Osteoblast (primary cell): ENCODE results near the gene NASP. TPM values are rescaled to one million over a fixed set of nuclear protein-coding genes. Genes with fewer than 3 reads are reported as not detected.

Source experiments
- DNase-seq: peaks from one replicate; pipeline ENCODE4 v3.0.0; 2011; ENCODE audit warnings: low spot score, mixed read lengths; ENCODE audit not compliant: insufficient read length; ENCODE audit errors: missing footprints
- H2AFZ ChIP-seq: 2 replicates; pipeline ENCODE4 v1.6.0; 2011; ENCODE audit warnings: mild to moderate bottlenecking, low read length
- H3K27ac ChIP-seq: 2 replicates; pipeline ENCODE4 v1.5.1; 2011; ENCODE audit warnings: mild to moderate bottlenecking, low read depth, low read length, moderate library complexity
- H3K27me3 ChIP-seq: 2 replicates; pipeline ENCODE4 v1.6.0; 2012; ENCODE audit warnings: mild to moderate bottlenecking, control low read depth, inconsistent platforms, low read length, moderate library complexity; ENCODE audit not compliant: insufficient read depth
- H3K36me3 ChIP-seq: 2 replicates; pipeline ENCODE4 v1.5.1; 2011; ENCODE audit warnings: mild to moderate bottlenecking, low read length, control low read depth, moderate library complexity; ENCODE audit not compliant: insufficient read depth
- H3K4me1 ChIP-seq: 2 replicates; pipeline ENCODE4 v1.5.1; 2011; ENCODE audit warnings: mild to moderate bottlenecking, low read length, control low read depth, moderate library complexity; ENCODE audit not compliant: insufficient read depth
- H3K4me2 ChIP-seq: 2 replicates; pipeline ENCODE4 v1.6.0; 2011; ENCODE audit warnings: mild to moderate bottlenecking, low read length; ENCODE audit not compliant: insufficient read depth
- H3K4me3 ChIP-seq: fragments of 200-600 bp; sonication (generic); 3 replicates; pipeline ENCODE4 v1.5.1; 2012; ENCODE audit warnings: mild to moderate bottlenecking, low read length, inconsistent platforms; ENCODE audit not compliant: insufficient read depth
- H3K79me2 ChIP-seq: 2 replicates; pipeline ENCODE4 v1.6.0; 2012; ENCODE audit warnings: mild to moderate bottlenecking, low read length, control low read depth, inconsistent platforms; ENCODE audit not compliant: insufficient read depth
- H3K9me3 ChIP-seq: 2 replicates; pipeline ENCODE4 v1.5.1; 2011; ENCODE audit warnings: low read depth, low read length, control low read depth
- H4K20me1 ChIP-seq: 2 replicates; pipeline ENCODE4 v1.6.0; 2012; ENCODE audit warnings: mild to moderate bottlenecking, low read length, control low read depth; ENCODE audit not compliant: insufficient read depth
- CTCF ChIP-seq: IDR thresholded peaks from 2 replicates; pipeline ENCODE4 v1.5.1; 2011; ENCODE audit warnings: mild to moderate bottlenecking, low read depth, low read length, moderate library complexity; ENCODE audit errors: extremely low read depth
- total RNA-seq: library from RNA; depleted of rRNA; stranded (reverse); fragments of >200 nt; gene quantifications from 2 replicates; pipeline ENCODE4 v1.2.3, GENCODE V29; 2012

The NASP gene
- total RNA-seq, 1 donor: 27.5 TPM

GRCh38 chr1:45569962-45570581, 13.8 kb upstream of the NASP start:
- no peaks in the 10 kb centered on the region for H3K9me3 ChIP-seq
- H3K79me2 ChIP-seq: no peaks in the 10 kb centered on the region
- peak; percentile 99 for TF ChIP-seq CTCF
- H3K4me3 ChIP-seq: no peak overlapping the region
- DNase-seq: peak; percentile 78
- H3K4me1 ChIP-seq: no peaks in the 10 kb centered on the region
- H3K4me2 ChIP-seq: no peak overlapping the region
- H3K36me3 ChIP-seq: peaks cover 39% of the 10 kb centered on the region
- no peak overlapping the region for H3K27ac ChIP-seq
- no peaks in the 10 kb centered on the region for H4K20me1 ChIP-seq
- H3K27me3 ChIP-seq: no peaks in the 10 kb centered on the region
- no peak overlapping the region for H2AFZ ChIP-seq

- no peak for DNase-seq
- Histone ChIP-seq H3K27me3 (no peaks in the 10 kb centered on the region), H3K4me3 (no peak overlapping the region), H3K9me3 (no peaks in the 10 kb centered on the region), H3K4me1 (no peaks in the 10 kb centered on the region), H3K27ac (no peak overlapping the region), H3K79me2 (no peaks in the 10 kb centered on the region), H4K20me1 (no peaks in the 10 kb centered on the region), H3K36me3 (peaks cover 39% of the 10 kb centered on the region), H2AFZ (no peak overlapping the region), H3K4me2 (no peak overlapping the region)
- TF ChIP-seq CTCF: no peak
Observed at GRCh38 chr1:45570631-45571030, 13.2 kb upstream of the NASP start.

- H3K4me3 ChIP-seq: no peak overlapping the region
- no peak overlapping the region for H2AFZ ChIP-seq
- H3K4me1 ChIP-seq: no peaks in the 10 kb centered on the region
- H3K4me2 ChIP-seq: no peak overlapping the region
- no peaks in the 10 kb centered on the region for H4K20me1 ChIP-seq
- H3K9me3 ChIP-seq: no peaks in the 10 kb centered on the region
- H3K79me2 ChIP-seq: no peaks in the 10 kb centered on the region
- no peak overlapping the region for H3K27ac ChIP-seq
- peaks cover 21% of the 10 kb centered on the region for H3K36me3 ChIP-seq
- TF ChIP-seq CTCF: peak; percentile 21
- H3K27me3 ChIP-seq: no peaks in the 10 kb centered on the region
- no peak for DNase-seq
Observed at GRCh38 chr1:45573231-45573804, 10.5 kb upstream of the NASP start.

GRCh38 chr1:45574105-45574626, 9.7 kb upstream of the NASP start:
- Histone ChIP-seq H3K79me2 (no peaks in the 10 kb centered on the region), H3K27me3 (no peaks in the 10 kb centered on the region), H3K4me3 (no peak overlapping the region), H3K9me3 (no peaks in the 10 kb centered on the region), H3K36me3 (peaks cover 13% of the 10 kb centered on the region), H3K4me2 (no peak overlapping the region), H4K20me1 (no peaks in the 10 kb centered on the region), H2AFZ (no peak overlapping the region), H3K4me1 (no peaks in the 10 kb centered on the region), H3K27ac (no peak overlapping the region)
- TF ChIP-seq CTCF: no peak
- DNase-seq: no peak
